Astrocyte of the cerebellum (primary cell): ENCODE results near the gene OR6K2.

ENCODE experiments used
- DNase-seq: peaks from one replicate; pipeline ENCODE4 v3.0.0-alpha.2; 2011; ENCODE audit warnings: low read depth
- H3K4me3 ChIP-seq: 2 replicates; pipeline ENCODE4 v1.5.1; 2011; ENCODE audit warnings: mild to moderate bottlenecking, low read depth, low read length, moderate library complexity
- in situ Hi-C: cut with HindIII; loops from 2 replicates; pipeline ENCODE4 v1.10.0; 2017; ENCODE audit warnings: low sequenced_read_pairs
- TF ChIP-seq, protein P1 (sequence below): IDR thresholded peaks from 2 replicates; pipeline ENCODE4 v1.5.1; 2012; ENCODE audit warnings: low read length, low read depth, moderate library complexity, mild to moderate bottlenecking; ENCODE audit errors: missing control alignments

The OR6K2 gene

DNA sequence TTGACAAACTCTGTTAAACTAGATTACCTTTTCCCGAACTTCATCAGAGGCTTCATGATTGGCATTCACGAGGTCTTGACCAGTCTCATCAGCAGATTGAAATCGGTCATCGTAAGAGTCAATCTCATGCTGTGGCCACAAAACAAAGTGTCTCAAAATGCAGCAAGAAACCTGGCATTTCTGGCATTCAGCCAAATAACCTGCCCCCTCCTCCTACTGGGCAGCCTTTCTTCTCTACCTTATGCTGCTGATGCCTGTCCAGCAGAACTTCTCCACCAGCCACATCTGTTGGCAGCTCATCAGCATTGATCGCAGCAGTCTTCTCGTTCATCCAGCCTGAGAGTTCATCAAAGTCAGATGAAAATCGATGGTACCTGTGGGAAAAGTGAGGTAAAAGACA is 26.1 kb downstream of the OR6K2 start:
- TF ChIP-seq, protein P1, sequence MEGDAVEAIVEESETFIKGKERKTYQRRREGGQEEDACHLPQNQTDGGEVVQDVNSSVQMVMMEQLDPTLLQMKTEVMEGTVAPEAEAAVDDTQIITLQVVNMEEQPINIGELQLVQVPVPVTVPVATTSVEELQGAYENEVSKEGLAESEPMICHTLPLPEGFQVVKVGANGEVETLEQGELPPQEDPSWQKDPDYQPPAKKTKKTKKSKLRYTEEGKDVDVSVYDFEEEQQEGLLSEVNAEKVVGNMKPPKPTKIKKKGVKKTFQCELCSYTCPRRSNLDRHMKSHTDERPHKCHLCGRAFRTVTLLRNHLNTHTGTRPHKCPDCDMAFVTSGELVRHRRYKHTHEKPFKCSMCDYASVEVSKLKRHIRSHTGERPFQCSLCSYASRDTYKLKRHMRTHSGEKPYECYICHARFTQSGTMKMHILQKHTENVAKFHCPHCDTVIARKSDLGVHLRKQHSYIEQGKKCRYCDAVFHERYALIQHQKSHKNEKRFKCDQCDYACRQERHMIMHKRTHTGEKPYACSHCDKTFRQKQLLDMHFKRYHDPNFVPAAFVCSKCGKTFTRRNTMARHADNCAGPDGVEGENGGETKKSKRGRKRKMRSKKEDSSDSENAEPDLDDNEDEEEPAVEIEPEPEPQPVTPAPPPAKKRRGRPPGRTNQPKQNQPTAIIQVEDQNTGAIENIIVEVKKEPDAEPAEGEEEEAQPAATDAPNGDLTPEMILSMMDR, result no peak
- in situ Hi-C loops, result no loop called here
- no peak overlapping the region for H3K4me3 ChIP-seq
- DNase-seq, result no peak

DNA sequence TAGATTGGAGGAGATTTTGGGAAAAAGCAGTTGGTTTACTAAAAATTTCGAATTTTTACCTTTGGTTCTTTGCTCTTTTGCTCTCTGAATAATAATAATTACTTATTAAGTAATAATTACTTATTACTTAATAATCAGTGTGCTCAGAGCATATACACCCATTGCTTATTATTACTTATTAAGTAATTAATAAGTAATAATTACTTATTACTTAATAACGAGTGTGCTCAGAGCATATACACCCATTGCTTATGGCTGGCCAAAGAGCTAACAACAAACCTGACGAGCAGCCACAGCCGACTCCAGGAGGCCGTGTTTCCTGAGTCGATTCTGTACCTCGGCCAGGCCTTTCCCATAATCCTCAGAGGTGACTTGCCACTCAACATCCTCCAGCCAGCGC is 34.4 kb downstream of the OR6K2 start:
- no peak for DNase-seq
- TF ChIP-seq, protein P1, result no peak
- H3K4me3 ChIP-seq, result no peak overlapping the region
- in situ Hi-C loops, result no loop called here

DNA sequence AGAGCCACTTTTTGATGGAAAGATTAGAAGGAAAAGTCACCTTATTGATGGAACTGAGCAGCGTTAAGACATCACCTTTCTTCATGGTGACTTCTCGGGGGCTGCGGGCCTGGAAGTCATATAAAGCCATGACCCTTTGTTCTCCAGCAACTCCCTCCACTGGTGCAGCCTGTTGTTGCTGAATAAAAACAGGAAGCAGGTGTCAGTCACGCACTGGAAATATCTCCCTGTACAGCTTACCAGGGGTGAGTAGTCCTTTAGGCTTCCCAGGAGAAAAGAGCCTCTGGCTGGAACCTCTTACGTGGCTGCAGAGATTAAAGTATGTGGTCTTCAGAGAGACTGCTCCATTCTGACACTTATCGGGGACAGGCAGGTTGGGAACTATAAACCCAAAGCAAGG is 45.9 kb downstream of the OR6K2 start:
- TF ChIP-seq, protein P1, result no peak
- in situ Hi-C loops, result no loop called here
- DNase-seq, result no peak
- H3K4me3 ChIP-seq, result no peak overlapping the region

DNA sequence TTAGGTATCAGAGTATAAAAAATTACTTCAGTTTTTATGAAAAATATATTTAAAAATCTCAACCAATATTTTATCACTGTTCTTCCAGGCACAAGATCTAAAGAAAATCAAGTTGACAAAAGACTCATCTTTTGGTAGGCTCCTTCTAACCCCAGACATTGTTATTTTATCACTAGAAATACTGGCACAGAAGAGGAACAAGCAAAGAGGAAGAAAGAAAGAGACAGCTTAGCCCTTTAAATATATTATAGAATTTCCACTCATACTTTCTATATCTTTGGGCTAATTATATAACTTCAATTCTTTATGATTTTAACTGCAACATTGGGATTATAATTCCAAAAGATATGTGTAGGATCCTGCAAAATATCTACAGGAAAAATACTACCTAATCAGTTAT is 46.4 kb downstream of the OR6K2 start:
- DNase-seq, result no peak
- H3K4me3 ChIP-seq, result no peak overlapping the region
- TF ChIP-seq, protein P1, result no peak
- in situ Hi-C loops, result no loop called here

DNA sequence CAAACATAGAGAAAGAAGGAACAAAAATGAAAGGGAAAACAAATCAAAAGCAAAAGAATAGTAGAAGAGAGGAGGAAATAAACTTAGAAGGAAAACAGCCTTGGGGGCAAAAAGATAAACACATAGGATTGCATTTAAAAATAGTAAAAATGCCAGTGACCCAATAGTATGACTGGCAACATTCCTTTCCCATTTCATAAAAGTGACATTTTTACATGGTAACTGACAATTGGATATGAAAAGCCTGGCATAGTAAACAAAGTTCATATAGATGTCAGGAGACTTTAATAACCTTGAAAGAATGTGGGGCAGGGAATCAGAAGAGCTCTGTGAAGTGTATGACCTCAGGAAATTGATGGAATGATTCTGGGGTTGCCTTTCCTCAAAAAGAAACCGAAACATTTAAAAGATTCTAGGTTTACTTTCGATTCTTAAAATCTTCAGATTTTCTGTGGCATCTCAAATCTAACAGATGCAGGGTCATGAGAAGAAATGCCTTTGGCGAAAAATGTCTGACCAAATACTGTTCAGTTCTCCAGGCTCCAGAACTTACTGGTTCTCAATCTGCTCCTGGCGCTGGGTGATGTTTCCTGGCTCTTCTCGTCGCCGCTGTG is 47.6 kb downstream of the OR6K2 start:
- in situ Hi-C loops, result no loop called here
- no peak for DNase-seq

More for the DNA sequence above, 47.6 kb downstream of the OR6K2 start:
- TF ChIP-seq, protein P1, result no peak
- no peak overlapping the region for H3K4me3 ChIP-seq
